ENCODE measurements around the gene ESYT2. TPM values are rescaled to one million over a fixed set of nuclear protein-coding genes. Genes with fewer than 3 reads are reported as not detected.

The ESYT2 gene
- total RNA-seq, 2 experiments from 2014 or later, result 116 to 124 TPM

DNA sequence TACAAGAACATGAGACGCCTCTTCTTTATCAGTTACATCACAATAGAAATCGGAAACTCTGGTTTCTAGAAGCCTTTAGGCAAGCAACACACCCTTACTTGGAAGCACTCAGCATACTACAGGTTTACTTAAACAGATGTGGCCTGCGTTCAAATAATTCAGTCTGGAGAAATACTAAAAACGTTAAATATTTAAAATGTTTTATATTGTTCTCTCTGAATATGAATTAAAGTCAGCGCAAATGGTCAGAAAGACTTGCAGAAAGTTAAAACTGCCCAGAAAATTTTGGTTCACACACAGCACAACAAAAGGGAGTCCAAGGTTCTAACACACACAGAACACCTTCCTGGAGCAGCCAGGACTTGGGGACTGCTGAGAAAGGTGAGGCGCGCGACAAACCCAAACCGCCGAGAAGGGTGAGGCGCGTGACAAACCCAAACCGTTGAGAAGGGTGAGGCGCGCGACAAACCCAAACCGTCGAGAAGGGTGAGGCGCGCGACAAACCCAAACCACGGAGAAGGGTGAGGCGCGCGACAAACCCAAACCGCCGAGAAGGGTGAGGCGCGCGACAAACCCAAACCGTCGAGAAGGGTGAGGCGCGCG, 25.8 kb downstream of the ESYT2 start:
- POLR2A ChIA-PET, result no interaction called here
- H3K27ac Mint-ChIP-seq, result peak overlapping the region; percentile 75
- H3K36me3 Mint-ChIP-seq (ENCODE audit: low read depth), result peaks cover 57% of the 10 kb centered on the region
- CTCF ChIA-PET, result no interaction called here
- peaks cover 51% of the 10 kb centered on the region for H3K4me1 Mint-ChIP-seq
- DNase-seq, result no peak
- peaks cover 14% of the 10 kb centered on the region for H3K9me3 Mint-ChIP-seq
- H3K27me3 Mint-ChIP-seq, result no peaks in the 10 kb centered on the region
- H3K4me3 Mint-ChIP-seq, result peak overlapping the region; percentile 35

DNA sequence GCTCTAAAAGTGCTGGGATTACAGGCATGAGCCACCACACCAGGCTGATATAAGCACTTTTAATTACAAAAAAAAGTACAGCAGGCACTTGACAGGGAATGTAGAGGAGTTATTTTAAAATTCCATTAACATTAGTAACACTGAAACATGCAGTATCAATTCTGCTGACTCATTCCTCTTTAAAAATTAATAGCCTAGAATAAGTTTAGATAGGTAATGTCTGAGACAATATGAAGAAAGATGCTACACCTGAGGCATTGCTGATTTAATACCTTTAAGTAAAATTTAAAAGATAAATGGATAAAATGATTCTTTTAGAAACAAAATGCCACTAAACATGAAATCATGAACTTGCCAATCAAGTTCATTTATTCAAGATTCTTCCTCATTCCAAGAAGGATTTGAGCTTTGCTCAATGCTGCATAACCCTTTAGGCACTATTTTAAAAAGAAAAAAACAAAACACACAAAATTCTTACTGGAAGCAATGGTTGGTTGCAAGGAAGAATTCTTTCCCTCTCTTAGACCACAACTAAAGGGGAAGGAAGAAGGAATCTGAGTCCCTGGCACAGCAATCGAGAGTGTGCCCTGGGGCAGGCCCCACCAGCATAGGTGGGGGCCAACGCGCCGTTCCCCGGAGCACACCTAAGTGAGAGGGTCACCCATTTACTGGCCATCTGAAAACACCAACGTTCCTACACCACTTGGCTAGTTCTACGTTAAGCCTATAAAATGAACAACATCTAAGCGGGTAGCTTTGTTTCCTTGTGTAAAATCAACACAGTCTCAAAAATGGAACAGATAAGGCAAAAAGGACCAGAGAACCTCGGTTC, 26.6 kb downstream of the ESYT2 start:
- POLR2A ChIA-PET, result no interaction called here

DNA sequence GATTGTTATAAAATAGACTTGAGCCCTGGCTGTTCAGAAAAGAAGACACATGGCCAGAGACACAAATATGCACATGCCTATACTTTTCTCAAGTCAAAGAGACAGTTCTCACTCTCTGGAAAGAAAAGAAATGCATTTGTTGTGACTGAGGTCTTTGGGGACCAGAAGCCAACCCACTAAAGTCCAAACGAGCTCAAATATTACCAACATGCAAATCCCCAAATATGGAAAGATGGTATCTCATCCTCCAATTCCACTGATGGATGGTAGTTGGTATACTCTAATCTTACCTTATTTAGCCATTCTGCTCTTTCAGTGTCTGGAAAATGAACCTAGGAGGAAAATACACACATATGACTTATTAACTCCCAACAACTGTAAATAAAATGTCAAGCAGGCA, 30.6 kb downstream of the ESYT2 start:
- Mint-ChIP-seq H3K9me3 (no peaks in the 10 kb centered on the region), H3K27ac (peak overlapping the region; percentile 25), H3K4me3 (no peak overlapping the region), H3K36me3 (ENCODE audit: low read depth) (peaks cover 48% of the 10 kb centered on the region), H3K4me1 (peaks cover 40% of the 10 kb centered on the region), H3K27me3 (no peaks in the 10 kb centered on the region)
- CTCF ChIA-PET, result no interaction called here
- POLR2A ChIA-PET, result no interaction called here
- no peak for DNase-seq

More for the DNA sequence above, 26.6 kb downstream of the ESYT2 start:
- Mint-ChIP-seq H3K4me1 (peaks cover 46% of the 10 kb centered on the region), H3K4me3 (peak overlapping the region; percentile 35), H3K27ac (peak overlapping the region; percentile 75), H3K9me3 (peaks cover 14% of the 10 kb centered on the region), H3K36me3 (ENCODE audit: low read depth) (peaks cover 53% of the 10 kb centered on the region), H3K27me3 (no peaks in the 10 kb centered on the region)
- CTCF ChIA-PET, result interaction anchor here (0.6 kb wide), 1 partner anchor 9 kb away, joined by 3 read pairs; no protein-coding TSS in a partner anchor
- no peak for DNase-seq

DNA sequence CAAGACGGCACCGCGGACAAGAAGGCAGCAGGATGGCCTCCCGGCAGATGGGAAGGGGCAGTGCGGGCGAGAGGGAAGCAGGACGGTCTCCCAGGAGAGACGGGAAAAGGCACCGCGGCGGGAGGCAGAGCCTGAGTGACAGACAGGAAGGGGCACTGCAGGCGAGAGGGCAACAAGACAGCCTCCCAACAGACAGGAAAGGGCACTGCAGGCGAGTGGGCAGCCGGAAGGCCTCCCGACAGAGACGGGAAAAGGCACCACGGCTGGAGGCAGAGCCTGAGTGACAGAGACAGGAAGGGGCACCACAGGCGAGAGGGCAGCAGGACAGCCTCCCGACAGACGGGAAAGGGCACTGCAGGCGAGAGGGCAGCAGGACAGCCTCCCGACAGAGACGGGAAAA, 32.6 kb downstream of the ESYT2 start:
- Mint-ChIP-seq H3K4me1 (peaks cover 22% of the 10 kb centered on the region), H3K9me3 (no peaks in the 10 kb centered on the region), H3K36me3 (ENCODE audit: low read depth) (peaks cover 56% of the 10 kb centered on the region), H3K27me3 (no peaks in the 10 kb centered on the region), H3K27ac (no peak overlapping the region), H3K4me3 (no peak overlapping the region)
- ChIA-PET CTCF (no interaction called here), POLR2A (no interaction called here)
- no peak for DNase-seq

DNA sequence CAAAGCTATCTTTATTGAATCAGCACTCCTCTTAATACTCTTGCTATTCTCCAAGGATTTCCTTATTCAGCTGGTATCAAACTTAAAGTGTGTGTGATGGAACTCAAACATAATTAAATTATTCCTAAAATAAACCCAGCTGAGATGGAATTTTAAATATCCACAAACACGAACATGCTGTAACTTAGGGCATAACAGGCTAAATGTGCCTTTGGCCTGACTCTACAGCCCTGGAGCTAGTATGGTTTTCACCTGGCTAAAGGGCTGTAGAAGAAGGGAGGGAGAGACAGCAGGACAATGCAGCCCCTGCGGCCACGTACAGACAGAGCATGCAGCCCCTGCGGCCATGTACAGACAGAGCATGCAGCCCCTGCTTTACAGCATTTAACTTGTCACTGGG, 34.0 kb downstream of the ESYT2 start:
- ChIA-PET POLR2A (no interaction called here), CTCF (interaction anchor here (1.0 to 1.5 kb wide), 2 partner anchors 15 to 20 kb away, joined by 3 to 4 read pairs; no protein-coding TSS in a partner anchor)
- Mint-ChIP-seq H3K36me3 (ENCODE audit: low read depth) (peaks cover 64% of the 10 kb centered on the region), H3K27me3 (no peaks in the 10 kb centered on the region), H3K4me1 (peaks cover 15% of the 10 kb centered on the region), H3K9me3 (no peaks in the 10 kb centered on the region), H3K4me3 (no peak overlapping the region), H3K27ac (no peak overlapping the region)
- DNase-seq, result no peak

DNA sequence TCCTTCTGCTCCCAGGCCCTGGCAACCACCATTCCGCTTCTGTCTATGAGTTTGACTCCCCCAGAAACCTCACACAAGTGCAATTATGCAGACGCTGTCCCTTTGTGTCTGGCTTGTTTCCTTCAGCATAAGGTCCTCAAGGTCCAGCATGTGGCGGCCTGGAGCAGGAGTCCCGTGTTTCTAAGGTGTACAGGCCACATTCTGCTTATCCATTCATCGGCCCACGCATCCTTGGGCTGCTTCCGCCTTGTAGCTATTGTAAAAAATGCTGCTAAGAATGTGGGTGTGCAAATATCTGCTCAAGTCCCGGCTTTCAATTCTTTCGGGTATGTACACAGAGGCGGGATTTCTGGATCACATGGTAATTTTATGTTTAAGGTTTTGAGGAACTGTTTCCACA, 38.2 kb downstream of the ESYT2 start:
- no peak for DNase-seq
- Mint-ChIP-seq H3K27ac (no peak overlapping the region), H3K9me3 (no peaks in the 10 kb centered on the region), H3K36me3 (ENCODE audit: low read depth) (peaks cover 70% of the 10 kb centered on the region), H3K27me3 (no peaks in the 10 kb centered on the region), H3K4me1 (no peaks in the 10 kb centered on the region), H3K4me3 (no peak overlapping the region)
- POLR2A ChIA-PET, result no interaction called here
- CTCF ChIA-PET, result no interaction called here

DNA sequence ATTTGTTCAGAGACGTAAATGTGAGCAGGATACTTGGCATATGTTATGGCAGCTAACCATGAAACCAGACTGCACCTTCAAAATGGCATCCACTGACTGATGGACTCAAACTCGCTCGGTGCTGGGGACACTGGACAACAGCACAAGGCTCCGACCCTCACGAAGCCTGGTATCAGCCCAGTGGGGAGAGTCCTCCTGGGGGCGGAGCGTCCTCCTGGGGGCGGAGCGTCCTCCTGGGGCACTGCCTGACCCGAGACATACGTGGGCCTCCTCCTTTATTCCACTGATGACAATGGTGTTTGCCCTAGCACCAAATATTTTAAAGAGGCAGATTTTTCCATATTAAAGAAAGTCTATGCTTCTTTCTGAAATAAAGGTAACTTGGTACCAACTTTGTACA, 39.5 kb downstream of the ESYT2 start:
- Mint-ChIP-seq H3K27ac (no peak overlapping the region), H3K4me3 (no peak overlapping the region), H3K9me3 (no peaks in the 10 kb centered on the region), H3K4me1 (no peaks in the 10 kb centered on the region), H3K36me3 (ENCODE audit: low read depth) (peaks cover 64% of the 10 kb centered on the region), H3K27me3 (no peaks in the 10 kb centered on the region)
- POLR2A ChIA-PET, result no interaction called here
- no peak for DNase-seq
- CTCF ChIA-PET, result interaction anchor here (0.7 kb wide), 1 partner anchor 57 kb away, joined by 3 read pairs; no protein-coding TSS in a partner anchor

DNA sequence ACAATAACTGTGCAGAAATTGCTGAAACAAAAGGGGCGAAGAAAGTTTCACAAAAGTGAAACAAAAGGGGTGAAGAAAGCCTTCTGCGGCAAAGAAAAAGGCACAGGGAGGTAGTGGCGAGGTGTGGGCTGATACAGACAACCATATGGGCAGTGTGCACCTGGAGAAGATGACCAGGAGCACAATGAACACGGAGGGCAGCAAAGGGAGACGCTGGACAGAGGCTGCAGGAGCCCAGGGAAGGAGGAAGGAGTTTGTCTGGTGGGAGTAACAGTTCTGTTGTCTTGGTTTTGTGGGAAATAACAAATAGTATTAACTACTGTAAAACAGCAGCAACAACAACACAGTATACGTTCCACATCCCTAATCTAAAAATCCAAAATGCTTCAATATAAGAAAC, 42.4 kb downstream of the ESYT2 start:
- CTCF ChIA-PET, result interaction anchor here (1.5 kb wide), 1 partner anchor 11 kb away, joined by 4 read pairs; no protein-coding TSS in a partner anchor
- no peak overlapping the region for H3K4me3 Mint-ChIP-seq
- H3K9me3 Mint-ChIP-seq, result no peaks in the 10 kb centered on the region
- DNase-seq, result no peak
- H3K27me3 Mint-ChIP-seq, result no peaks in the 10 kb centered on the region
- no peak overlapping the region for H3K27ac Mint-ChIP-seq
- POLR2A ChIA-PET, result interaction anchor here (0.6 kb wide), 1 partner anchor 10 kb away, joined by 8 read pairs; no protein-coding TSS in a partner anchor
- peaks cover 45% of the 10 kb centered on the region for H3K36me3 Mint-ChIP-seq (ENCODE audit: low read depth)
- H3K4me1 Mint-ChIP-seq, result no peaks in the 10 kb centered on the region

DNA sequence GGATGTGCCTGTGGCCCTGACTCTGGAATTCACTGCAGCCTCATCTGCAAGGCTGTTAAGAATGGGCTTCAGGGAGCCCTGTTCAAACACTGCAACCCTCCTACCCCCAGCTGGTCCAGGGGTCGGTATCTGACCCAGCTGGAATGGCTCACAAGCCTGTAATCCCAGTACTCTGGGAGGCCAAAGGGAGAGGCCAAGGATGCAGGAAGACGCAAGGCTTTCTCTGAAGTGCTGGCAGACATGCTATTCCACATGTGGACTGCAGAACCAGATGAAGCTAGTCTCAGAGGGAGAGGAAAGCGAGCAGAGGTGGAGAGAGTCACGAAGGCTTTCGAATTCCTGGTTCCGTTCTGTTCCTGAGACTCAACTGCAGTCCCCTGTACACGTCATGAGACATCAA, 45.0 kb downstream of the ESYT2 start:
- H3K27ac Mint-ChIP-seq, result no peak overlapping the region
- no peaks in the 10 kb centered on the region for H3K9me3 Mint-ChIP-seq
- DNase-seq, result no peak
- H3K27me3 Mint-ChIP-seq, result no peaks in the 10 kb centered on the region
- H3K4me1 Mint-ChIP-seq, result no peaks in the 10 kb centered on the region
- POLR2A ChIA-PET, result no interaction called here
- H3K4me3 Mint-ChIP-seq, result no peak overlapping the region
- CTCF ChIA-PET, result interaction anchor here (1.4 to 1.8 kb wide), 2 partner anchors 10 to 192 kb away, joined by 3 to 7 read pairs; no protein-coding TSS in a partner anchor
- peaks cover 25% of the 10 kb centered on the region for H3K36me3 Mint-ChIP-seq (ENCODE audit: low read depth)

DNA sequence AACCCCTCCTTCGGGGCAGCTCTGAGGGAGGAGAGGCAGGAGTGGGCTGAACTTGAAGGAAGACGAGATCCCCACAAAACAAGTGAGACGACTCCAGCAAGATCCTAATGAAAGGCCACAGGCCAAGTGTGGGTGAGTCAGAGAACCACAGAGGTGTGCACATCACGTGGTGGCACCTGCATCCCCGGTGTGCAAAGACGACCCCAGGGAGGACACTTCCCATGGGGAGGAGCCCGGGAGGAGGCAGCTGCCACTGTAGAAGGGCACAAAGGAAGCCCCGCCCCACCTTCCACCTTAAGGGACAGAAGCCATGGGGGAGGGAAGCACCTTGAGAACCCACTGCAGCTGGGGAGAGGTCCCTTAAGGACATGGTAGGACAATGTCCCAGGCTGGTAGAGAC, 45.7 kb downstream of the ESYT2 start:
- peaks cover 28% of the 10 kb centered on the region for H3K36me3 Mint-ChIP-seq (ENCODE audit: low read depth)
- no peaks in the 10 kb centered on the region for H3K4me1 Mint-ChIP-seq
- H3K4me3 Mint-ChIP-seq, result no peak overlapping the region
- ChIA-PET CTCF (interaction anchor here (1.4 to 1.8 kb wide), 2 partner anchors 10 to 193 kb away, joined by 3 to 7 read pairs; no protein-coding TSS in a partner anchor), POLR2A (no interaction called here)
- H3K27me3 Mint-ChIP-seq, result no peaks in the 10 kb centered on the region
- DNase-seq, result no peak
- H3K9me3 Mint-ChIP-seq, result peaks cover under 1% of the 10 kb centered on the region
- no peak overlapping the region for H3K27ac Mint-ChIP-seq

DNA sequence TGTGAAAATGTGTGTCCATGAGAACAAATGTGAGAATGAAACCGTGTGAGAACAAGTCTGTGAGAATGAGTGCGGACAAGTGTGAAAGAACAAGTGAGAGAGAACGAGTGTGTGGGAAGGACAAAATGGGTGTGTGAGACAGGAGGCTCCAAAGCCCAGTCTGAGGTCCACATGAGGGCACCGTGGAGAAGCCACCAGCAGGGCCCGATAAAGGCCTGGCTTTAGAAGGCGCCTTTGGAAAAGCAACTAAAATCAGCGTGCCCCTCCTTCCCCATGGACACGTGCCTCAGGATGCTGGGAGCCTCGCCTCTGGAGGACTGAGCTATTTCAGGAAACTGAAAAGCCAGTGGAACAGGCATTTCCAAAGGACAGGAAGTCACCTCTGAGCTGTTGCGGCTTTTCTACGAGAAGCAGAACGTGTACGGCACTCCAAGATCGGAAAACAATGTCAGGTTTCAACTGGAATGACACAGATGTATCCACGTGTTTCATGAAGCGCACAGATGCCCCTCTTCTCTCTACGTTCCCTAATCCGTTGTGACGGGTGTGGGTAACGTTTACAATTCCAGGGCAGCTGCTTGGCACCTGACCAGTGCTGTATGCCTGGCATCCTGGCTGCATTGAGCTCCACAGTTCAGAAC, 46.4 kb downstream of the ESYT2 start:
- Mint-ChIP-seq H3K27me3 (no peaks in the 10 kb centered on the region), H3K4me1 (peaks cover 3% of the 10 kb centered on the region), H3K27ac (no peak overlapping the region), H3K36me3 (ENCODE audit: low read depth) (peaks cover 29% of the 10 kb centered on the region), H3K4me3 (no peak overlapping the region), H3K9me3 (peaks cover 2% of the 10 kb centered on the region)
- POLR2A ChIA-PET, result no interaction called here
- DNase-seq, result peak; percentile 26
- CTCF ChIA-PET, result interaction anchor here (1.3 to 1.8 kb wide), 3 partner anchors 11 to 193 kb away, joined by 3 to 7 read pairs (median 3); no protein-coding TSS in a partner anchor

DNA sequence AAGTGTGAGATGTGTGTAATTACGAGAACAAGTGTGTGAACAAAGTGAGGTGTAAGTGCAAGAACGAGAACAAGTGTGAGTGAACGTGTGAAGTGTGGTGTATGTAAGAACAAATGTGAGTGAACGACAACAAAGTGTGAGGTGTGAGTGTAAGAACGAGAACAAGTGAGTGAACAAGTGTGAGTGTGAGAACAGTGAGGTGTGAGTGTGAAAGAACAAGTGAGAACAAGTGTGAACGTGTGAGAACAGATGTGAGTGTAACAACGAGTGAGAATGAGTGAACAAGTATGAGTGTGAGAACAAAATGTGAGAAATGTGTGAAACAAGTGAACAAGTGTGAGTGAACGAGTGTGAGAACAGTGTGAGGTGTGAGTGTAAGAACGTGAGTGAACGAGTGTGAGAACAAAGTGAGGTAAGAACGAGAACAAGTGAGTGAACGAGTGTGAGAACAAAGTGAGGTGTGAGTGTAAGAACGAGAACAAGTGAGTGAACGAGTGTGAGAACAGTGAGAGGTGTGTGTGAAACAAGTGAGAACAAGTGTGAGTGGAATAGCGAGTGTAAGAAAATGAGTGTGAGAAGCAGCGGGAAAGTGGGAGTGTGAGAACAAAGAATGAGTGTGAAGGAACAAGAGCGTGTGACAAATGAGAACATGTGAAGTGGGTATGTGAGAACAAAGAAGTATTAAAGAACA, 47.2 kb downstream of the ESYT2 start:
- H3K27ac Mint-ChIP-seq, result no peak overlapping the region
- H3K27me3 Mint-ChIP-seq, result no peaks in the 10 kb centered on the region
- peaks cover 7% of the 10 kb centered on the region for H3K9me3 Mint-ChIP-seq
- POLR2A ChIA-PET, result no interaction called here
- DNase-seq, result no peak
- H3K4me3 Mint-ChIP-seq, result no peak overlapping the region
- peaks cover 11% of the 10 kb centered on the region for H3K4me1 Mint-ChIP-seq
- H3K36me3 Mint-ChIP-seq (ENCODE audit: low read depth), result peaks cover 32% of the 10 kb centered on the region
- CTCF ChIA-PET, result interaction anchor here (1.3 kb wide), 1 partner anchor 11 kb away, joined by 3 read pairs; no protein-coding TSS in a partner anchor

Measured in activated CD4-positive, alpha-beta T cell treated with anti-CD3 and anti-CD28 coated beads, Interleukin-2, amount 10 ng/mL, durations not matched to agents 7 days and 5 days (primary cell).